ENCODE data around the gene E2F7. TPM values are rescaled to one million over a fixed set of nuclear protein-coding genes. Genes with fewer than 3 reads are reported as not detected.

Gene E2F7
- total RNA-seq, 1 donor from 2014 or later, result 15.9 TPM

DNA sequence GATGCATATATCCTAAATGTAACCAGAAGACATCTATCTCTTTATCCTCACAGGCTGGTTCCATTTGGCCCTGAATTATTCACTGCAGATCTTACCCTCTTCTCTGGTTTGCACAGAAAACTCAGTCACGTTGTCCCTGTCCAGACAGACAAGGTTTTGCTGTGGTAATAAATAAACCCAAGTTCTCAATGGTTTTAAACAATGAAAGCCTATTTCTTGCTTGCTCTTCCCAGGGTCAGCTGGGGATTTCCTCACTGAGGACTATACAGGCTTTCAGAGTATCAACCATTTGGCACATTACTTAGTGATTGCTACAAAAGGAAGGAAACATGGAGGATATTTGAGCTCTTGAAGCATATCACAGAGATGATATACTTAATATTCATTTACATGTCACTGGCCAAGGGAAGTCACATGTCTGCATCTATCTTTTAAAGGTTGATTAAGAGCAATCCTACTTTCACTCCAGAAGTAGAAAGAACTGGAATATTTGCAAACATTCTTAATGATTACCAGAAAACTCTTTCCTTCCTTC is 24.4 kb upstream of the E2F7 start:
- Mint-ChIP-seq H3K36me3 (ENCODE audit: insufficient read depth) (no peaks in the 10 kb centered on the region), H3K27ac (no peak overlapping the region), H3K9me3 (ENCODE audit: low read depth) (no peaks in the 10 kb centered on the region), H3K4me3 (ENCODE audit: low read depth) (no peak overlapping the region), H3K27me3 (no peaks in the 10 kb centered on the region), H3K4me1 (ENCODE audit: low read depth) (no peaks in the 10 kb centered on the region)
- no peak for DNase-seq (ENCODE audit: low spot score, unreplicated experiment)
- TF ChIP-seq, protein P1, sequence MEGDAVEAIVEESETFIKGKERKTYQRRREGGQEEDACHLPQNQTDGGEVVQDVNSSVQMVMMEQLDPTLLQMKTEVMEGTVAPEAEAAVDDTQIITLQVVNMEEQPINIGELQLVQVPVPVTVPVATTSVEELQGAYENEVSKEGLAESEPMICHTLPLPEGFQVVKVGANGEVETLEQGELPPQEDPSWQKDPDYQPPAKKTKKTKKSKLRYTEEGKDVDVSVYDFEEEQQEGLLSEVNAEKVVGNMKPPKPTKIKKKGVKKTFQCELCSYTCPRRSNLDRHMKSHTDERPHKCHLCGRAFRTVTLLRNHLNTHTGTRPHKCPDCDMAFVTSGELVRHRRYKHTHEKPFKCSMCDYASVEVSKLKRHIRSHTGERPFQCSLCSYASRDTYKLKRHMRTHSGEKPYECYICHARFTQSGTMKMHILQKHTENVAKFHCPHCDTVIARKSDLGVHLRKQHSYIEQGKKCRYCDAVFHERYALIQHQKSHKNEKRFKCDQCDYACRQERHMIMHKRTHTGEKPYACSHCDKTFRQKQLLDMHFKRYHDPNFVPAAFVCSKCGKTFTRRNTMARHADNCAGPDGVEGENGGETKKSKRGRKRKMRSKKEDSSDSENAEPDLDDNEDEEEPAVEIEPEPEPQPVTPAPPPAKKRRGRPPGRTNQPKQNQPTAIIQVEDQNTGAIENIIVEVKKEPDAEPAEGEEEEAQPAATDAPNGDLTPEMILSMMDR (IDR thresholded peaks at IDR 0.05; ENCODE audit: unreplicated experiment), result no peak

DNA sequence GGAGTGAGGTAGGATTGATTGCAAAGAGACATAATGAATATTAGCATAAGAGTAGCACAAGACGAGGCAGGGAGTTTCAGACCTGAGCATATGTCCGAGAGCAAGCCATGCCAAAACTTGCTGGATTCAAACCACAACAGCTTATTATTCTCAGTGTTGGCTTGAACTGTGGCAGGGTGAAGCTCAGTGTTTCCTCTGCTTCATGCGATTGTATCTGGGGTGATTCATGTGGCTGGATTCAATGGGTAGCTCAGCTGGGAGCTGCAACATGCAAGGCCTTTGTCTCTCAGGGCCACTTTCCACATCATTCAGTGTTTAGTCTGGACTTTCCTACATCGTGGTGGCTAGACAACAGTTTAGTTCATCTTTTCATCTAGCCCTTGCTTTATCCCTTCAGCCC is 22.1 kb upstream of the E2F7 start:
- H3K4me3 Mint-ChIP-seq (ENCODE audit: low read depth), result no peak overlapping the region
- DNase-seq (ENCODE audit: low spot score, unreplicated experiment), result no peak
- H3K9me3 Mint-ChIP-seq (ENCODE audit: low read depth), result no peaks in the 10 kb centered on the region
- H3K27me3 Mint-ChIP-seq, result no peaks in the 10 kb centered on the region
- H3K36me3 Mint-ChIP-seq (ENCODE audit: insufficient read depth), result no peaks in the 10 kb centered on the region
- TF ChIP-seq, protein P1 (IDR thresholded peaks at IDR 0.05; ENCODE audit: unreplicated experiment), result no peak
- H3K27ac Mint-ChIP-seq, result no peak overlapping the region
- H3K4me1 Mint-ChIP-seq (ENCODE audit: low read depth), result no peaks in the 10 kb centered on the region

DNA sequence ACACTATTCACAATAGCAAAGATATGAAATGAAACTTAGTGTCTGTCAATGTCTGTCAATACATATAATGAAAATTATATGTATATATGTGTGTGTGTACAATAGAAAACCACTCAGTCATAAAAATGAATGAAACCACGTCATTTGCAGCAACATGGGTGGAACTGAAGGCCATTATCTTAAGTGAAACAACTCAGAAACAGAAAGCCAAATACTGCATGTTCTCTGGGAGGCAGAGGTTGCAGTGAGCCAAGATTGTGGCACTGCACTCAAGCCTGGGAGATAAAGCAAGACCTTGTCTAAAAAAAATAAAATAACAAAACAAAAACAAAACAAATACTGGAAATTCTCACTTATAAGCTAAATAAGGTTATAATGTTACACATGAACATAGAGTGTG is 16.7 kb upstream of the E2F7 start:
- Mint-ChIP-seq H3K36me3 (ENCODE audit: insufficient read depth) (no peaks in the 10 kb centered on the region), H3K27ac (no peak overlapping the region), H3K4me3 (ENCODE audit: low read depth) (no peak overlapping the region), H3K27me3 (no peaks in the 10 kb centered on the region), H3K9me3 (ENCODE audit: low read depth) (no peaks in the 10 kb centered on the region), H3K4me1 (ENCODE audit: low read depth) (peaks cover 6% of the 10 kb centered on the region)
- no peak for DNase-seq (ENCODE audit: low spot score, unreplicated experiment)
- TF ChIP-seq, protein P1 (IDR thresholded peaks at IDR 0.05; ENCODE audit: unreplicated experiment), result no peak

DNA sequence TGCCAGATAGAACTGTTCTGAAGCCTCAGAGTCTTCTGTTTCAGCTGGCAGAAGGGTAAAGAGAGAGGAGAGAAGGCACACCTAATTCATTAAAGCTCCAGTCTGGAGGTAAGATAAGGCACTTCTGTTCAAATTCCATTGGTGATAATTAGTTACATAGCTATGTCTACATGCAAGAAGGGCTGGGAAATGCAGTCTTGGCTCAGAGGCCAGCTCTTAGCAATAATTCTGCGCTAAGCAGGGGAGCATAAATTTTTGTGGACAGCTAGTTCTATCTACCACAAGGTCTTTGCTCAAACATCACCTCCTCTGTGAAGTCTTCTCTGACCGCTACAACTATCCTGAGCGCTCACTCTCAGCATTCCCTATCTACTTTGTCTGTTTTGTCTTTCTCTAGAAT is 14.3 kb upstream of the E2F7 start:
- no peaks in the 10 kb centered on the region for H3K9me3 Mint-ChIP-seq (ENCODE audit: low read depth)
- H3K27me3 Mint-ChIP-seq, result no peaks in the 10 kb centered on the region
- no peak for DNase-seq (ENCODE audit: low spot score, unreplicated experiment)
- H3K4me1 Mint-ChIP-seq (ENCODE audit: low read depth), result peaks cover 6% of the 10 kb centered on the region
- H3K36me3 Mint-ChIP-seq (ENCODE audit: insufficient read depth), result no peaks in the 10 kb centered on the region
- H3K4me3 Mint-ChIP-seq (ENCODE audit: low read depth), result no peak overlapping the region
- TF ChIP-seq, protein P1 (IDR thresholded peaks at IDR 0.05; ENCODE audit: unreplicated experiment), result no peak
- no peak overlapping the region for H3K27ac Mint-ChIP-seq

DNA sequence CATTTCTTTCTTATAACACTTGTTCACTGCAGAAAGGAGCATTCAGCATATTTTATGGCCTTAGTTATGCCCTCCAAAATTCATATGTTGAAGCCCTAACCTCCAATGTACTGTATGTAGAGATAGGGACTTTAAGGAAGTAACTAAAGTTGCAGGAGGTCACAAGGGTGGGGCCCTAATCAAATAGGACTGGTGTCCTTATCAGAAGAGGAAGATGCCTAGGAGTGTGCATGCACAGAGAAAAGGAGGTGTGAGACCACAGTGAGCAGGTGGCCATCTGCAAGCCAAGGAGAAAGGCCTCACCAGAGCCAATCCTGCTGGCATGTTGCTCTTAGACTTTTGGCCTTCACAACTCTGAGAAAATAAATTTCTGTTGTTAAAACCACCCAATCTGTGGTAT is 12.9 kb upstream of the E2F7 start:
- Mint-ChIP-seq H3K4me1 (ENCODE audit: low read depth) (peaks cover 6% of the 10 kb centered on the region), H3K4me3 (ENCODE audit: low read depth) (no peak overlapping the region), H3K36me3 (ENCODE audit: insufficient read depth) (no peaks in the 10 kb centered on the region), H3K27ac (no peak overlapping the region), H3K27me3 (no peaks in the 10 kb centered on the region), H3K9me3 (ENCODE audit: low read depth) (no peaks in the 10 kb centered on the region)
- no peak for DNase-seq (ENCODE audit: low spot score, unreplicated experiment)
- TF ChIP-seq, protein P1 (IDR thresholded peaks at IDR 0.05; ENCODE audit: unreplicated experiment), result no peak
